Measurements from ENCODE around the gene INCA1. TPM values are rescaled to one million over a fixed set of nuclear protein-coding genes. Genes with fewer than 3 reads are reported as not detected.

INCA1 gene
- total RNA-seq, 1 experiment from 2014 or later: 0.16 TPM

- DNase-seq (ENCODE audit: low read depth, low spot score): no peak
- in situ Hi-C loops (cut with HindIII; ENCODE audit: low pct_unique_long_range_greater_than_20kb, low sequenced_read_pairs): no loop called here
Measured at GRCh38 chr17:4945944-4946280, 51.4 kb downstream of the INCA1 start.

DNA sequence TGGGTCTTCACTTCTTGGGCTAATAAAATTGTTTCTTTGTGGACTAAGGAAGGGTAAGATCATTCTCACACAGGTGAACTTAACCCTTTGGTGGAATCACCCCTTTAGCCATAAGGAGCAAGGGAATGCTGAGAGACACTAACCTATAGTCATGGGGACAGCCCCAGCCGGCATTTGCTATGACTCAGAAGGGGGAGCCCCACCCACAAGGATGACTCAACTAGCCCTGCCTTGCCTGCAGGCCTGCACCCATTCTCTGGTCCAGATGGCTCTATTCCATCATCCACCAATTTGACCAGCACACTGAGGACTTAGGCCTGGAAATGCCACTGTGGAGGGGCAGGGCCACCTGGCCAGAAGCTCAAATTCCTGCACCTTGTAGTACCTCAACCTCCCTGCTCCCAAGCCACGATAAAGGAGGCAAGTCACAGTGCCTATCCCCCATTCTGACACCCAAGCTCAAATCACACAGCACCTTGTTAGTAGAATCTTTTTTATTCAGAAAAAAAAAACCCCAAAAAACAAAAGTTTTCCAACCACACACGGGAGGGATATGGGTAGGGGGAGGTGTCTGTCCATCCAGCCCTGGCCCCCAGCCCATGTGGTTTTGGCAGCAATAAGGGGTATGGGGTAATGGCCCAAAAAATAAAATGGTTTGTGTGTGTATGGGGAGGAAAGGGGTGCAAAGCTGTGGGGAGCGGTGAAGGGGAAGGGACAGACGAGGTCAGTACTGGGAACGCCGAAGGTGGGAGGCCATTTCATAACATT, 52.0 kb downstream of the INCA1 start:
- peak; percentile 71 for DNase-seq (ENCODE audit: low read depth, low spot score)
- in situ Hi-C loops (cut with HindIII; ENCODE audit: low pct_unique_long_range_greater_than_20kb, low sequenced_read_pairs): no loop called here

- DNase-seq (ENCODE audit: low read depth, low spot score): no peak
- in situ Hi-C loops (cut with HindIII; ENCODE audit: low pct_unique_long_range_greater_than_20kb, low sequenced_read_pairs): no loop called here
Measured at GRCh38 chr17:4944554-4945175, 52.7 kb downstream of the INCA1 start.

GRCh38 chr17:4944163-4944553, 53.2 kb downstream of the INCA1 start:
- no peak for DNase-seq (ENCODE audit: low read depth, low spot score)

GRCh38 chr17:4942760-4943508, 54.4 kb downstream of the INCA1 start:
- no peak for DNase-seq (ENCODE audit: low read depth, low spot score)
- in situ Hi-C loops (cut with HindIII; ENCODE audit: low pct_unique_long_range_greater_than_20kb, low sequenced_read_pairs): no loop called here

More at GRCh38 chr17:4944163-4944553, 53.2 kb downstream of the INCA1 start:
- in situ Hi-C loops (cut with HindIII; ENCODE audit: low pct_unique_long_range_greater_than_20kb, low sequenced_read_pairs): no loop called here

DNA sequence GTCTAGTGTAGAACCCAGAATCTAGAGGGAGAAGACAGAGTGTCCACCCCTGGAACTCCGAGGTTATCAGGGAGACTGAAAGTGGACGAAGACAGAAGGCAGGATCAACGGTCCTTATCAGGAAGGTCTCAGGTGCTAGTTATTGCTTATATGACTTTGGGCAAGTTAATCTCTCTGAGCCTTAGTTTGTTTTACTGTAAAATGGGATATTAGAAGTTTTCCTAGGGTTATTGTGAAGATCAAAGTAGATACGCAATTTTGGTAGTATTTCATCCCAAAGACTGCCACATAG, 56.1 kb downstream of the INCA1 start:
- in situ Hi-C loops (cut with HindIII; ENCODE audit: low pct_unique_long_range_greater_than_20kb, low sequenced_read_pairs): no loop called here
- DNase-seq (ENCODE audit: low read depth, low spot score): no peak

GRCh38 chr17:4940555-4941318, 56.6 kb downstream of the INCA1 start:
- in situ Hi-C loops (cut with HindIII; ENCODE audit: low pct_unique_long_range_greater_than_20kb, low sequenced_read_pairs): no loop called here
- no peak for DNase-seq (ENCODE audit: low read depth, low spot score)

GRCh38 chr17:4939796-4940554, 57.3 kb downstream of the INCA1 start, which contains the start of the genes RNF167 and SLC25A11:
RNF167 (plus strand) TSS chr17:4940268; CDS start chr17:4940910, 642 bp downstream.
SLC25A11 (minus strand) TSS chr17:4940046; CDS start chr17:4939910, 136 bp downstream.
- in situ Hi-C loops (cut with HindIII; ENCODE audit: low pct_unique_long_range_greater_than_20kb, low sequenced_read_pairs): no loop called here
- DNase-seq (ENCODE audit: low read depth, low spot score): peak; percentile 100

DNA sequence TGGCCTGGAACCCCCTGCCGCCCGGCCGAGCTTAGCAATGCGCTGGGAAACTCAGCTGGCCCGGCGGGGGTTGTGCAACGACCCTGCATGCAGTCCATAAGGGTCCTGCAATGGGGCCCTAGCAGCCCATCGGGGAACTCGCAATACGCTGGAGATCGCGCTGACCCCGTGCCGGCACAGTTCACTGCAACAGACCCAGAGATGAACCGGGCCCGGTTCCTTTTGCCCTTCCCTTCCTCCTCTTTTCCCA, 57.9 kb downstream of the INCA1 start:
- in situ Hi-C loops (cut with HindIII; ENCODE audit: low pct_unique_long_range_greater_than_20kb, low sequenced_read_pairs): no loop called here
- no peak for DNase-seq (ENCODE audit: low read depth, low spot score)

GRCh38 chr17:4938688-4939545, 58.4 kb downstream of the INCA1 start:
- in situ Hi-C loops (cut with HindIII; ENCODE audit: low pct_unique_long_range_greater_than_20kb, low sequenced_read_pairs): no loop called here
- no peak for DNase-seq (ENCODE audit: low read depth, low spot score)

Small RNA genes within 50 kb of the gene (small RNA-seq; reads per million reads assigned to genes)
- 0 reads per million in 2 experiments for gene MIR6864
- 0 reads per million in 2 experiments for gene MIR6865

Other genes with a start within 250 kb of the INCA1 start
- not detected in 2 replicates for gene TM4SF5, start 225.6 kb downstream of the INCA1 start, total RNA-seq (2014; rRNA removed; shearing (Covaris generic))
- gene VMO1, start 211.2 kb downstream of the INCA1 start, total RNA-seq (2014; rRNA removed; shearing (Covaris generic)): not detected in 2 replicates
- gene GLTPD2, start 208.6 kb downstream of the INCA1 start, total RNA-seq (2014; rRNA removed; shearing (Covaris generic)): not detected in 2 replicates
- 171 and 190 TPM in 2 replicates for gene PSMB6, start 201.4 kb downstream of the INCA1 start, total RNA-seq (2014; rRNA removed; shearing (Covaris generic))
- gene PLD2, start 190.4 kb downstream of the INCA1 start, total RNA-seq (2014; rRNA removed; shearing (Covaris generic)): 10.2 and 10.5 TPM in 2 replicates
- gene MINK1, start 164.2 kb downstream of the INCA1 start, total RNA-seq (2014; rRNA removed; shearing (Covaris generic)): 18.7 and 19.5 TPM in 2 replicates
- gene C17orf107, start 98.0 kb downstream of the INCA1 start, total RNA-seq (2014; rRNA removed; shearing (Covaris generic)): not detected in 2 replicates
- gene CHRNE, start 94.4 kb downstream of the INCA1 start, total RNA-seq (2014; rRNA removed; shearing (Covaris generic)): 0.11 TPM in 1 of 2 replicates, not detected in the other
- gene GP1BA, start 65.2 kb downstream of the INCA1 start, total RNA-seq (2014; rRNA removed; shearing (Covaris generic)): not detected in 2 replicates
- gene SLC25A11, start 57.5 kb downstream of the INCA1 start, total RNA-seq (2014; rRNA removed; shearing (Covaris generic)): 115 and 129 TPM in 2 replicates
- 30.6 and 38.3 TPM in 2 replicates for gene RNF167, start 57.3 kb downstream of the INCA1 start, total RNA-seq (2014; rRNA removed; shearing (Covaris generic))
- gene PFN1, start 49.0 kb downstream of the INCA1 start, total RNA-seq (2014; rRNA removed; shearing (Covaris generic)): 714 and 787 TPM in 2 replicates
- 3.6 and 4.3 TPM in 2 replicates for gene ENO3, start 46.4 kb downstream of the INCA1 start, total RNA-seq (2014; rRNA removed; shearing (Covaris generic))
- gene SPAG7, start 29.7 kb downstream of the INCA1 start, total RNA-seq (2014; rRNA removed; shearing (Covaris generic)): 41.6 and 55.3 TPM in 2 replicates
- 4.4 and 5.6 TPM in 2 replicates for gene CAMTA2, start 9.8 kb downstream of the INCA1 start, total RNA-seq (2014; rRNA removed; shearing (Covaris generic))
- gene KIF1C, start 428 bp upstream of the INCA1 start, total RNA-seq (2014; rRNA removed; shearing (Covaris generic)): 48.2 and 54.7 TPM in 2 replicates
- gene SLC52A1, start 37.9 kb upstream of the INCA1 start, total RNA-seq (2014; rRNA removed; shearing (Covaris generic)): not detected in 2 replicates
- gene ZFP3, start 80.9 kb upstream of the INCA1 start, total RNA-seq (2014; rRNA removed; shearing (Covaris generic)): 0.19 TPM in 1 of 2 replicates, not detected in the other
- gene ZNF232, start 114.4 kb upstream of the INCA1 start, total RNA-seq (2014; rRNA removed; shearing (Covaris generic)): 7.1 and 7.4 TPM in 2 replicates
- not detected in 2 replicates for gene USP6, start 118.5 kb upstream of the INCA1 start, total RNA-seq (2014; rRNA removed; shearing (Covaris generic))
- gene ZNF594, start 194.3 kb upstream of the INCA1 start, total RNA-seq (2014; rRNA removed; shearing (Covaris generic)): 5.7 and 7.5 TPM in 2 replicates
- gene SCIMP, start 237.3 kb upstream of the INCA1 start, total RNA-seq (2014; rRNA removed; shearing (Covaris generic)): not detected in 2 replicates